SK-N-SH (cell line): ENCODE results near the gene PLA2G6.

ENCODE experiments used
- CTCF ChIP-seq: fragments of 200-600 bp; sonication (generic); IDR thresholded peaks from 2 replicates; pipeline ENCODE4 v1.6.1; 2017; ENCODE audit warnings: antibody characterized with exemption, mild to moderate bottlenecking, moderate library complexity
- GABPA ChIP-seq: IDR thresholded peaks from 2 replicates; pipeline ENCODE4 v1.4.0; 2012; ENCODE audit warnings: low read depth, mild to moderate bottlenecking
- JUND ChIP-seq: IDR thresholded peaks from 2 replicates; pipeline ENCODE4 v1.4.0; 2012
- MAX ChIP-seq: IDR thresholded peaks from 2 replicates; pipeline ENCODE4 v1.4.0; 2012; ENCODE audit warnings: low read depth
- MXI1 ChIP-seq: IDR thresholded peaks from 2 replicates; pipeline ENCODE4 v1.6.1; 2012; ENCODE audit warnings: mild to moderate bottlenecking, low read depth, low read length, improper control_type of control experiment
- PBX3 ChIP-seq: IDR thresholded peaks from 2 replicates; pipeline ENCODE4; 2012
- RAD21 ChIP-seq: IDR thresholded peaks from 2 replicates; pipeline ENCODE4 v1.6.1; 2012; ENCODE audit warnings: mild to moderate bottlenecking, low read length
- SMC3 ChIP-seq: IDR thresholded peaks from 2 replicates; pipeline ENCODE4 v1.6.1; 2012; ENCODE audit warnings: low read depth, low read length, improper control_type of control experiment
- USF1 ChIP-seq: IDR thresholded peaks from 2 replicates; pipeline ENCODE4 v1.4.0; 2012; ENCODE audit warnings: low read depth, borderline replicate concordance
- ZBTB33 ChIP-seq: IDR thresholded peaks from 2 replicates; pipeline ENCODE4 v1.4.0; 2012; ENCODE audit warnings: low read depth, borderline replicate concordance

GRCh38 chr22:38075961-38076360 lies 105.7 kb downstream of the PLA2G6 start:
- no peak for TF ChIP-seq ZBTB33
- TF ChIP-seq SMC3, result no peak
- no peak for TF ChIP-seq GABPA
- TF ChIP-seq PBX3, result no peak
- no peak for TF ChIP-seq MXI1
- no peak for TF ChIP-seq RAD21
- no peak for TF ChIP-seq CTCF
- no peak for TF ChIP-seq MAX
- no peak for TF ChIP-seq JUND
- no peak for TF ChIP-seq USF1
